Stomach (tissue), 19 donors: ENCODE data around the gene BRME1. TPM values are rescaled to one million over a fixed set of nuclear protein-coding genes. Genes with fewer than 3 reads are reported as not detected.

Source experiments
- DNase-seq, 2 donors: peaks; one replicate each; pipeline versions ENCODE4 v3.0.0 to v3.0.0-alpha.2; 2013 to 2019
- H3K27ac ChIP-seq, 5 donors: fragments of 200-600 bp in 4 of 5; sonication (generic) in 4 of 5; one replicate each; pipeline ENCODE4 v1.5.1; 2013 to 2019; ENCODE audit warnings: mild to moderate bottlenecking in 1 of 5, moderate library complexity in 1 of 5
- H3K27me3 ChIP-seq, 3 donors: fragments of 200-600 bp; sonication (generic); one replicate each; pipeline ENCODE4 v1.5.1; 2017 to 2019; ENCODE audit warnings: mixed run types in 1 of 3
- H3K36me3 ChIP-seq, 4 donors: fragments of 200-600 bp; sonication (generic); 1 replicate in 3 of 4; 2 replicates in 1 of 4; pipeline ENCODE4 v1.5.1; 2016 to 2019
- H3K4me1 ChIP-seq, 4 donors: fragments of 200-600 bp; sonication (generic); one replicate each; pipeline ENCODE4 v1.5.1; 2016 to 2019
- H3K4me3 ChIP-seq, 4 donors: fragments of 200-600 bp; sonication (generic) in 3 of 4; one replicate each; pipeline ENCODE4 v1.5.1; 2016 to 2019; ENCODE audit warnings: mild to moderate bottlenecking in 1 of 4
- H3K9me3 ChIP-seq, 4 donors: fragments of 200-600 bp; sonication (generic); one replicate each; pipeline ENCODE4 v1.5.1; 2016 to 2019
- CTCF ChIP-seq, 7 experiments: fragments of 450-650 bp in 4 of 7; fragments of 200-600 bp in 3 of 7; sonication (generic) in 3 of 7; IDR thresholded peaks; one replicate each; pipeline ENCODE4 v1.5.1; 2016 to 2019; ENCODE audit warnings: antibody characterized with exemption in 7 of 7, control low read depth in 2 of 7, mild to moderate bottlenecking in 1 of 7
- EP300 ChIP-seq: sonication (generic); formaldehyde crosslinking; IDR thresholded peaks from one replicate; pipeline ENCODE4 v1.6.1; 2017; ENCODE audit warnings: antibody characterized with exemption
- POLR2A ChIP-seq, 4 donors: fragments of 450-650 bp; IDR thresholded peaks; one replicate each; pipeline ENCODE4 v1.6.1; 2016; ENCODE audit warnings: antibody characterized with exemption in 4 of 4, control low read depth in 2 of 4, mild to moderate bottlenecking in 1 of 4, moderate library complexity in 1 of 4
- POLR2AphosphoS5 ChIP-seq, 3 donors: sonication (generic); formaldehyde crosslinking; IDR thresholded peaks; one replicate each; pipeline ENCODE4 v1.6.1; 2016; ENCODE audit warnings: antibody characterized with exemption in 3 of 3
- WGBS, 5 donors: extraction: QIAGEN DNeasy Blood & Tissue Kit in 3 of 5; methylation state at CpG; one replicate each; pipeline versions ENCODE4 v1.1.5 to v1.1.7; 2013 to 2018; 5-methylcytosine and 5-hydroxymethylcytosine counted together
- intact Hi-C: fragments of 100-400 bp; cut with DNase I; formaldehyde crosslinking; loops from one replicate; pipeline ENCODE4 v1.15.1; 2023; ENCODE audit warnings: low total_unique reads
- long read RNA-seq, 10 donors: transcript quantifications; one replicate each; lab custom pipeline, GENCODE V29; 2026
- polyA plus RNA-seq, 3 donors: library from polyadenylated mRNA; stranded (reverse); fragments of 200-250 nt; gene quantifications; one replicate each; pipeline ENCODE4 v1.2.3, GENCODE V29; 2013
- total RNA-seq, 5 donors: library from RNA; depleted of rRNA; stranded (reverse); fragments of >200 nt; gene quantifications; one replicate each; pipeline versions ENCODE4 v1.1.0 to v1.2.3, GENCODE V29; 2014 to 2016
- donor health status: healthy with polysubstance abuse.
- donor health status: Bipolar disorder and iron deficiency.
- donor health status: healthy.

BRME1 gene
- total RNA-seq (10 to 100 TPM in 1 of 5 donors, 1 to 10 TPM in 2, under 1 TPM in 1, not detected in 1; 0.87 to 14.3 (median 1.8) TPM), polyA plus RNA-seq (1 to 10 TPM; 1.7 to 5.8 (median 3.7) TPM)
- long read RNA-seq, donor 1, partial matches to known transcripts, result 6 of 6 reads
- long read RNA-seq, donor 1, other reads (novel, unspliced or antisense), result 0 of 6 reads
- long read RNA-seq, donor 2, partial matches to known transcripts, result 11 of 11 reads
- long read RNA-seq, donor 2, other reads (novel, unspliced or antisense), result 0 of 11 reads
- long read RNA-seq, donor 3, partial matches to known transcripts, result 5 of 5 reads
- long read RNA-seq, donor 3, other reads (novel, unspliced or antisense), result 0 of 5 reads
- long read RNA-seq, donor 4, result 0 reads
- long read RNA-seq, donor 5, partial matches to known transcripts, result 12 of 13 reads
- long read RNA-seq, donor 5, other reads (novel, unspliced or antisense), result 0 of 13 reads
- long read RNA-seq, donor 6, partial matches to known transcripts, result 56 of 57 reads
- long read RNA-seq, donor 6, other reads (novel, unspliced or antisense), result 0 of 57 reads
- long read RNA-seq, donor 7, result 0 reads
- long read RNA-seq, donor 8, partial matches to known transcripts, result 15 of 15 reads
- long read RNA-seq, donor 8, other reads (novel, unspliced or antisense), result 0 of 15 reads
- long read RNA-seq, donor 9, result 0 reads
- long read RNA-seq, donor 10, result 0 reads

- 7 to 14% (median 7%) methylated on average over 49 to 86 of the region's 86 CpGs for WGBS, 5 donors
- H3K27me3 ChIP-seq, result no peaks in the 10 kb centered on the region
- DNase-seq, result peak; percentile 96 to 97
- peak within 1 kb of the TSS; percentile 84 to 91 (median 89) for H3K27ac ChIP-seq
- peaks cover 14 to 34% (median 32%) of the 10 kb centered on the region in 4 donors for H3K4me1 ChIP-seq
- peaks cover 0 to 21% (median 17%) of the 10 kb centered on the region in 4 donors for H3K36me3 ChIP-seq
- no peaks in the 10 kb centered on the region for H3K9me3 ChIP-seq
- peak in 1 of 7 experiments; percentile 14 for TF ChIP-seq CTCF (IDR thresholded peaks at IDR 0.05)
- TF ChIP-seq POLR2A (IDR thresholded peaks at IDR 0.05), result peak in 1 of 4 donors; percentile 35
- no peak for TF ChIP-seq EP300
- peak; percentile 57 to 92 (median 81) for TF ChIP-seq POLR2AphosphoS5 (IDR thresholded peaks at IDR 0.05)
- intact Hi-C loops, result no loop called here
- peak within 1 kb of the TSS; percentile 70 to 97 (median 78) for H3K4me3 ChIP-seq
These were observed at the start of gene BRME1, which contains the start of gene CC2D1A for GRCh38 chr19:13905634-13906520. Gene BRME1 (minus strand): TSS chr19:13906117. CDS start chr19:13904892, 1,225 bp downstream. Gene CC2D1A (plus strand): TSS chr19:13906201. CDS start chr19:13906442, 241 bp downstream.

- 90 to 96% (median 94%) methylated on average over 14 to 15 of the region's 15 CpGs for WGBS, 5 donors
- no peaks in the 10 kb centered on the region for H3K9me3 ChIP-seq
- H3K4me3 ChIP-seq, result peak overlapping the region in 1 of 4 donors; percentile 87
- H3K27me3 ChIP-seq, result no peaks in the 10 kb centered on the region
- peak overlapping the region in 1 of 5 donors; percentile 92 for H3K27ac ChIP-seq
- H3K4me1 ChIP-seq, result peaks cover 11 to 24% (median 20%) of the 10 kb centered on the region in 4 donors
- intact Hi-C loops, result no loop called here
- H3K36me3 ChIP-seq, result peaks cover 32 to 51% (median 50%) of the 10 kb centered on the region in 4 donors
- no peak for DNase-seq
- TF ChIP-seq CTCF (IDR thresholded peaks at IDR 0.05) (no peak), POLR2A (IDR thresholded peaks at IDR 0.05) (no peak), EP300 (no peak), POLR2AphosphoS5 (IDR thresholded peaks at IDR 0.05) (no peak)
These were observed 48.3 kb upstream of the BRME1 start for GRCh38 chr19:13954185-13954584.

- Histone ChIP-seq H3K27ac (peak overlapping the region in 4 of 5 donors; percentile 80 to 92 (median 88)), H3K36me3 (peaks cover 25 to 40% (median 39%) of the 10 kb centered on the region in 4 donors), H3K4me3 (peak overlapping the region; percentile 70 to 97 (median 92)), H3K4me1 (peaks cover 11 to 24% (median 20%) of the 10 kb centered on the region in 4 donors), H3K27me3 (no peaks in the 10 kb centered on the region), H3K9me3 (no peaks in the 10 kb centered on the region)
- intact Hi-C loops, result no loop called here
- TF ChIP-seq CTCF (IDR thresholded peaks at IDR 0.05) (no peak), POLR2A (IDR thresholded peaks at IDR 0.05) (no peak), EP300 (no peak), POLR2AphosphoS5 (IDR thresholded peaks at IDR 0.05) (no peak)
- peak; percentile 36 to 70 for DNase-seq
- 0 to 6% (median 3%) methylated on average over 8 to 13 of the region's 13 CpGs for WGBS, 5 donors
These were observed 47.1 kb upstream of the BRME1 start for GRCh38 chr19:13952931-13953531.
